HUES64 (cell line): Measurements from ENCODE around the gene ABI3BP.
"Not testable (repeated sequence)": the region's sequence is repeated elsewhere in the genome, so short reads cannot be mapped to it uniquely, and the experiment has no call there.

ENCODE experiments used
- H3K27ac ChIP-seq: 2 replicates; pipeline ENCODE4 v1.7.0; 2013; ENCODE audit warnings: low read depth, low read length, inconsistent platforms
- H3K27me3 ChIP-seq: 2 replicates; pipeline ENCODE4 v1.6.1; 2013; ENCODE audit warnings: mild to moderate bottlenecking, low read length; ENCODE audit not compliant: insufficient read depth
- H3K36me3 ChIP-seq: 2 replicates; pipeline ENCODE4 v1.6.1; 2013; ENCODE audit warnings: mild to moderate bottlenecking, low read length; ENCODE audit not compliant: insufficient read depth
- H3K4me1 ChIP-seq: 2 replicates; pipeline ENCODE4 v1.6.1; 2013; ENCODE audit warnings: mild to moderate bottlenecking, low read length, moderate library complexity; ENCODE audit not compliant: insufficient read depth
- H3K4me3 ChIP-seq: 2 replicates; pipeline ENCODE4 v1.5.1; 2013; ENCODE audit warnings: mild to moderate bottlenecking, low read length, moderate library complexity
- H3K9ac ChIP-seq: 2 replicates; pipeline ENCODE4 v1.6.1; 2013; ENCODE audit warnings: mild to moderate bottlenecking, low read depth, low read length
- H3K9me3 ChIP-seq: 2 replicates; pipeline ENCODE4 v1.6.1; 2013; ENCODE audit warnings: low read depth, low read length; ENCODE audit not compliant: insufficient read depth
- WGBS: fragments of 150-250, 120-280 bp; methylation state at CpG from one replicate; pipeline ENCODE4 v1.1.7; 2013; ENCODE audit warnings: missing lambda C conversion rate; 5-methylcytosine and 5-hydroxymethylcytosine counted together

Gene ABI3BP

DNA sequence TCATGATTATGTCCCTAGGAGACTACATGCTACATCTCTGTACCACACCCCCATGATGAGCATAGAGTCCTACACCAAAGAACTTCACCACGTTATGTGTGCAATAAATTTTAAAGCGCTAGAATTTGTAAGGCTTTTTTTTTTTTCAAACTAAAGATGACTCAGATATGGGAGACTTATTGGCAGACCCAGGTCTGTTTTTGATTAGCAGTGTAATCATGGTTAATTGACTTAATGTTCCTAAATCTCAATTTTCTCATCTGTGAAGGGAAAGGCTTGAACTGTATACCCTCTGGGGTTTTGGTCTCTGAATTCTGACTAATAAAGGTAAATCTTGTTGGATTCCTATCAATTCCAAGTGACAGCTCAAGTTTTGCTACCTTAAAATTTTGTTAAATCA is 26.4 kb downstream of the ABI3BP start:
- 100% methylated on average over 2 of the region's 2 CpGs for WGBS
- Histone ChIP-seq H3K4me3 (no peak overlapping the region), H3K9ac (no peak overlapping the region), H3K9me3 (no peaks in the 10 kb centered on the region), H3K4me1 (no peaks in the 10 kb centered on the region), H3K27me3 (no peaks in the 10 kb centered on the region), H3K27ac (no peak overlapping the region), H3K36me3 (no peaks in the 10 kb centered on the region)

DNA sequence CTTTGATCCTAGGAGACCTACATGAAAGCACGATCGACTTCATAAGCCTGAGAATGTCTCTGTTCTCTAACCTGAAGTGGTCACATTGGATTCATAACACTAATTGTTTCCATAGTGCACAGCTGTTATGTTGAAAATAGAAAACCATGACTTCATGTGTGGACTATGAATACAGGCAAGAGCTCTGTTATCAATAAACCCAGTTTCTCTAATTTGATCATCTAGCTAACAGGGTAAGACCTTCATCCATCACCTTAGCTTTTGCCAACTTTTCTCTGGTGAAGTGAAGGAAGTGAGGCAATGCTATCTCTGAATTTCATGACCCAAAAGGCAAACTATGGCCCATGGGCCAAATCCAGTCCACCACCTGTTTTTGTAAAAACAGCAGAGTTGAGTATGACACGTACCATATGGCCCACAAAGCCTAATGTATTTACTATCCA is 27.2 kb downstream of the ABI3BP start:
- Histone ChIP-seq H3K4me3 (no peak overlapping the region), H3K9me3 (no peaks in the 10 kb centered on the region), H3K4me1 (no peaks in the 10 kb centered on the region), H3K9ac (no peak overlapping the region), H3K27ac (no peak overlapping the region), H3K36me3 (no peaks in the 10 kb centered on the region), H3K27me3 (no peaks in the 10 kb centered on the region)
- WGBS = 94% methylated on average over 3 of the region's 3 CpGs

DNA sequence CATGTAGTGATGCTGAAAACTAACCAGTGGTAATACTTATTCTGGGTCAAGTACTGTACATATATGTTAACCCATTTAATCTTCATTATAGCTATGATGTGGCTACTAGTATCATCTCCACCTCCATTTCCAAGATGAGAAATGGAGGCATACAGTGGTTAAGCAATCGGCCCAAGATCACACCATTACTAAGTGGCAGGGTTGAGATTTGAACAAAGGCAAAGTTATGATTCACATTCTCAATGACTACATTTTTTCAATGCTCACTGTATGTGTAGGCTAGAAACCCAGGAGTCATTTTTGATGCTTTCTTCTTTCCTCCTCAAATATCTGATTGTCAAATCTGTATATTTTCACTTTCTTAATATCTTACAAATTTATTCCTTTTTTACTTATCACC is 30.2 kb downstream of the ABI3BP start:
- Histone ChIP-seq H3K4me1 (no peaks in the 10 kb centered on the region), H3K36me3 (no peaks in the 10 kb centered on the region), H3K9me3 (peaks cover 14% of the 10 kb centered on the region), H3K4me3 (no peak overlapping the region), H3K27ac (no peak overlapping the region), H3K27me3 (no peaks in the 10 kb centered on the region), H3K9ac (no peak overlapping the region)
- 88% methylated on average over 1 of the region's 1 CpG for WGBS

DNA sequence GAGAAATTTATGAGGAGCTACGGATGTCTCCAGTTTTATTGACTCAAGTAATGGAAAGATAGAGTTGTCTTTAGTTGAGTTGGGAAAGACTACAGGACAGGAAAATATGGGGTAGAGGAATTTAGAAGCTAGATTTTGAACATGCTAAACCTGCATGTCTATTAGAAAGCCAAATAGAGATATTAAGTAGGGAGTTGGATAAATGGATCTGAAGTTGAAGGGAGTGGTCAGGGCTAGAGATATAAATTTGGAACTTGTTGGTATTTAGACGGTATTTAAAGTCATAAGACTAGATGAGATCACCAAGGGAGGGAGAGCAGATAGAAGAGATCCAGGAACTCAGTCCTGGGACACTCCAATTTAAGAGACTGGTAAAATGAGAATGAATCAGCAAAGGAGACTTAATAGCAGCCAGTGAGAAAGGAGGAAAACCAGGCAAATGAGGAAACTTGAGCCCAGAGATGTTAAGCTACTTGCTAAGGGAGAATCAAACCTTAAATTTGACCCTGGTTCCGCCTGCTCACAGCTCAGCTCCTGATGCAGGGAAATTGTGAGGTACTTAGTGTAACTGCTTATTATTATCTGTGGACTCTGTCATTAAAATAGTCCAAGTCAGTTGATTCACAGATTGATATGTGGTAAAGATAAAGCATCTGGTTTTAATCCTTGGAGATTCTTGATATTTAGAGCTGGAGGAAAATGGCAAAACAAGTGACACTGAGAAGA is 35.8 kb downstream of the ABI3BP start:
- no peak overlapping the region for H3K27ac ChIP-seq
- WGBS = 93% methylated on average over 3 of the region's 3 CpGs
- no peak overlapping the region for H3K9ac ChIP-seq
- H3K36me3 ChIP-seq = no peaks in the 10 kb centered on the region
- H3K4me1 ChIP-seq = no peaks in the 10 kb centered on the region
- H3K27me3 ChIP-seq = no peaks in the 10 kb centered on the region
- H3K9me3 ChIP-seq = peaks cover 14% of the 10 kb centered on the region
- H3K4me3 ChIP-seq = no peak overlapping the region

DNA sequence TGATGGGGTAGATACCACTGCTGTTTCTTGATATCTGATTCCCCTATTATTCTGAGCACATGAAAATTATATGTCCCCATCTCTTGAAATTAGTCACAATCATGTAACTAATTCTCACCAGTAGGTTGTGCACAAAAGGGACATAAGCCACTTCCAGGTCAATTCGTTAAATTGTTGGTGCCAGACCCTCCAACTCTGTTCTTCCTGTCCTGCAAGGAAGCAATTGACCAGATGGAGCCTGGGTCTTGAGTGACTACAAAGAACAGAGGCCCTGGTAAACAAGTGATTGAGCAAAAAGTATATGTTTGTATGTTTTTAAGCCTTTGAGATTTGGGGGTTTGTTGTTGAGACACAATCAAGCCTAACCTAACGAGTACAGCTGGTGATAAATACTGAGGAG is 36.9 kb downstream of the ABI3BP start:
- Histone ChIP-seq H3K9me3 (peaks cover 14% of the 10 kb centered on the region), H3K27me3 (no peaks in the 10 kb centered on the region), H3K4me1 (no peaks in the 10 kb centered on the region), H3K9ac (no peak overlapping the region), H3K4me3 (no peak overlapping the region), H3K27ac (no peak overlapping the region), H3K36me3 (no peaks in the 10 kb centered on the region)
- WGBS = 94% methylated on average over 2 of the region's 2 CpGs

DNA sequence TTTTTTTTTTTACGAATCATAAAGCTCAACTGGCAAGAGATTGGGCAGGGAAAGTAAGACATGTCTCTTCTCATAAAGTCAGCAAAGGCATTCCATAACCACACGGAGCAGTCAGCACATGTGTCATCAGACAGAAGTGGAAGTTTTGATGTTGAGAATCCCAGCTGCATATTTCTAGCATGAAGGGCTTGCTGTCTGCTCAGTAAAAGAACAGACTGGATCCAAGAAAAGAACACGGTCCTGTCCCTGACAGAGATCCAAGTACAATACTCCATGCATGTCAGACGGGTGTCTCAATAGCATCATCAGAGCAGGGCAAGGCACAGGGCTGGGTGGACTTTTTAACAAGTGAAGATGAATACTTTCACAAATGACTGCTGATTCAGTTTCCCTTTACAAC is 38.2 kb downstream of the ABI3BP start:
- H3K36me3 ChIP-seq = no peaks in the 10 kb centered on the region
- H3K9me3 ChIP-seq = peaks cover 6% of the 10 kb centered on the region
- H3K27ac ChIP-seq = no peak overlapping the region
- WGBS = 88% methylated on average over 3 of the region's 4 CpGs
- H3K9ac ChIP-seq = no peak overlapping the region
- H3K4me1 ChIP-seq = no peaks in the 10 kb centered on the region
- no peak overlapping the region for H3K4me3 ChIP-seq
- H3K27me3 ChIP-seq = no peaks in the 10 kb centered on the region

DNA sequence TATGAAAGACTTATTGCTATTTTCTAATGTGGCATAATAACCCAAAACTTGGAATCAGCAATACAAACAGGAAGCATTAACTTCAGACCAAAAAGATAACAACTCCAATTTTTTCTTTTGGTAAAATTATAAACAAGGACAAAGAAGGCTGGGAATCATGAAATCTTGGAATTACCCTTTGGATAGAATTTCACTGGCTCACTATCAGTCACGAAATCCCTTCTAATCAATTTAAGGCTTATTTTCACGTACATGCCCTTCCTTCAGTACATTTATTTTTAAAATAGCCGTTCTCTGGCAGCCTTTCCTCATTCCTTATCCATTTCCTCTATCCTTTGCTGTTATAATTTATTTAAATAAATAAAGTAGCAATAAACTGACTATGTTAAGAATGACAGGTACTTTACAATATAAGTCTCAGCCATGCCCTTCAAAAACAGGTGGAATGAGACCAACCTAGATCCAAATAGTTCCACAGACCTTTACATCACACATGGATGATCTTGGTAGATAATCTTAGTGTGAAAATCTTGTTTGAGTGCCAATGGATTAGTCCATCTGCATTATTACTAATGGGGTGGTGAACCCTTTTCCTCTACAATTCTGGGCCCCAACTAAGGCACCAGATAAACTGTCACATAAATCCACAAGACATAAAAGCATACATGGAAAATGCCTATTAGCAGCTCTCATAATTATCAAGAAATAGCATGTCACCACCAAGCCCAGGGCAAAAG is 38.9 kb downstream of the ABI3BP start:
- WGBS = 88% methylated on average over 3 of the region's 3 CpGs
- no peaks in the 10 kb centered on the region for H3K27me3 ChIP-seq

DNA sequence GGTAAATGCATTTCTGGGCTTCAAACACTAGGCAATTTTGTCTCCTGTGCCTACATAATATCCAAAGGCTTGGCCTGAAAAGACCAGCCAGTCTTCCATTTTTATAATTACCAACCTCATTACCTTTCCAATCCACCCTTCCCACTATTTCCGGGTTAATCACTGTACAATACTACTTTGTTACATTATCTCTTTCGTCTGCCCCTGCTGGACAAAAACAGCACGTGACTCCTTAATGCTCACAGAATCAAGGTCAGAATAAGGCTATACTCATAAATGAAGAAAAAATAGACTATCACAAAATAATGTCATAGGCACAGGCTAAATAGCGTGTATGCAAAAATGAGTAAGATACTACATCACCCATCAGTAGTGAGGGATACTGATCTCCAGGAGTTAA is 40.1 kb downstream of the ABI3BP start:
- WGBS = 88% methylated on average over 3 of the region's 4 CpGs

More for the DNA sequence above, 38.9 kb downstream of the ABI3BP start:
- Histone ChIP-seq H3K9ac (no peak overlapping the region), H3K9me3 (peaks cover under 1% of the 10 kb centered on the region; the same call in 1 of the 2 replicates), H3K27ac (no peak overlapping the region), H3K4me1 (no peaks in the 10 kb centered on the region), H3K36me3 (no peaks in the 10 kb centered on the region), H3K4me3 (no peak overlapping the region)

DNA sequence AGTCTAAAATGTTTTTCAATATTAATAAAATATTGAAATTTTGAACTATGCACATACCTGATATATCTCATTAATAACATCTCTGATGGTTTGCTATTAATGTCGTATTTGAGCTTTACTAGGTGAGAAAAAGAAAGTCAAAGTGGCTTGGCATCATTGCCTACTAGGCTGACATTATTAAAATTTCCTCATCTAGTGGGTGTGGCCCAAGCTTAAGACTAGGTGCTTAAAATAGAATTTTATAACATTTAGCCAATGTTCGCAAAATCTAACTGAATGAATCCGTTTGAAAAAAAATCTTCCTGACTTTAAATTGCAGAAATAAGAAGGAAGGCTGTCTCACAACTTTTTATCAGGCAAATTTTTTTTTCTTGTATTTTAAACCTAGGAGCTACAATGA is 46.1 kb downstream of the ABI3BP start:
- WGBS = 95% methylated on average over 2 of the region's 3 CpGs
- Histone ChIP-seq H3K9me3 (no peaks in the 10 kb centered on the region), H3K36me3 (no peaks in the 10 kb centered on the region), H3K9ac (no peak overlapping the region), H3K27me3 (no peaks in the 10 kb centered on the region), H3K4me1 (peaks cover 4% of the 10 kb centered on the region; the same call in 1 of the 2 replicates), H3K27ac (no peak overlapping the region), H3K4me3 (no peak overlapping the region)

More for the DNA sequence above, 40.1 kb downstream of the ABI3BP start:
- no peaks in the 10 kb centered on the region for H3K27me3 ChIP-seq
- H3K36me3 ChIP-seq = no peaks in the 10 kb centered on the region
- no peak overlapping the region for H3K4me3 ChIP-seq
- H3K9me3 ChIP-seq = no peaks in the 10 kb centered on the region
- no peak overlapping the region for H3K27ac ChIP-seq
- H3K9ac ChIP-seq = no peak overlapping the region
- no peaks in the 10 kb centered on the region for H3K4me1 ChIP-seq

DNA sequence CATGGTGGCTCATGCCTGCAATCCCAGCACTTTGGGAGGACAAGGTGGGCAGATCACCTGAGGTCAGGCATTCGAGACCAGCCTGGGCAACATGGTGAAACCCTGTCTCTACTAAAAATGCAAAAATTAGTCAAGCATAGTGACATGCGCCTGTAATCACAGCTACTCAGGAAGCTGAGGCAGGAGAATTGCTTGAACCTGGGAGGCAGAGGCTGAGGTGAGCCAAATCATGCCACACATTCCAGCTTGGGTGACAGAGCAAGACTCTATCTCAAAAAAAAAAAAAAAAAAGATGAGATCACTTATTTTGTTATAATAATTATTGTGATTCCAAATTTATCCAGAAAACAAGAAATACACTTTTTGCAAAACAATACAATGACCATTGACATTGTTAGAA is 47.1 kb downstream of the ABI3BP start:
- WGBS = 88% methylated on average over 2 of the region's 2 CpGs
- H3K4me3 ChIP-seq, H3K36me3 ChIP-seq, H3K9me3 ChIP-seq, H3K27ac ChIP-seq, H3K4me1 ChIP-seq, H3K27me3 ChIP-seq, H3K9ac ChIP-seq: not testable (repeated sequence)

DNA sequence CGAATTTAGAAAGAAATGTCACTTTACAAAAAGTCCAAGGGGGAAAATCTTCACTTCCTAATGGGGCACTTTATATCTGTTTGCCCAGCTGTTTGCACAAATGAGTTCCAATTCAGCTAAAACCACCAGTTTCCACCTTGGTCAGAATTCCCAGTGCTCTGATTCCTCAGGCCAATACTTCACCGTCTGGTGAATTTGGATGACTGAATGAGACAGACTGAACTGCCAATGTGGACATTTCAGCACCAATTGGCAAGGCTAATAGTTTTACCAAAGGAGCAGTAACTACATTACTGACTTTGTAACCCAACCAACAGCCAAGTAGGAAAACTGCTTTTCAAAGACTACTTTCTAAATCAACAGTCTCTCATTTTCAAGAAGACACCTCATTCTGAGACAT is 51.8 kb downstream of the ABI3BP start:
- whole genome bisulfite sequencing = 96% methylated on average over 2 of the region's 2 CpGs
- H3K4me1 ChIP-seq = peaks cover 7% of the 10 kb centered on the region
- no peak overlapping the region for H3K9ac ChIP-seq
- H3K36me3 ChIP-seq = no peaks in the 10 kb centered on the region
- H3K27ac ChIP-seq = no peak overlapping the region
- no peaks in the 10 kb centered on the region for H3K9me3 ChIP-seq
- no peak overlapping the region for H3K4me3 ChIP-seq
- no peaks in the 10 kb centered on the region for H3K27me3 ChIP-seq
